ENCODE measurements around the gene CALHM1. TPM values are rescaled to one million over a fixed set of nuclear protein-coding genes. Genes with fewer than 3 reads are reported as not detected.
"Not testable (repeated sequence)": the region's sequence is repeated elsewhere in the genome, so short reads cannot be mapped to it uniquely, and the experiment has no call there.

CALHM1 gene
- polyA plus RNA-seq, 4 donors, result 0.06 to 0.10 (median 0.08) TPM

DNA sequence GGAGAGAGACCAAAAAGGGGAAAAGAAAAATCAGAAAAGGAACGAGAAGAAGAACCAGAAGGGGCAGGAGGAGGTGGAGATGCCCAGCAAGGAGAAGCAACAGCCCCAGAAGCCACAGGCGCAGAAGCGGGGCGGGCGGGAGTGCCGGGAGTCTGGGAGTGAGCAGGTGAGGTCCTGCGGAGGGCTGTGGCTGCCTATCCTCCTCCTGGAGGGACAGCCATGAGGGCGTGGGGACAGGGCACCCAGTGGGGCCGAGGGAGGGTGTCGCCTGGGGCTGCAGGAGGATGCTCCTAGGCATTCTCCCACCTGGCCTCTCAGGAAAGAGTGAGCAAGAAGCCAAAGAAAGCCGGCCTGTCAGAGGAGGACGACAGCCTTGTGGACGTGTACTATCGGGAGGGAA lies 18.3 kb downstream of the CALHM1 start:
- DNase-seq (ENCODE audit: low read depth in 4 of 4, low spot score in 3 of 4), result no peak

DNA sequence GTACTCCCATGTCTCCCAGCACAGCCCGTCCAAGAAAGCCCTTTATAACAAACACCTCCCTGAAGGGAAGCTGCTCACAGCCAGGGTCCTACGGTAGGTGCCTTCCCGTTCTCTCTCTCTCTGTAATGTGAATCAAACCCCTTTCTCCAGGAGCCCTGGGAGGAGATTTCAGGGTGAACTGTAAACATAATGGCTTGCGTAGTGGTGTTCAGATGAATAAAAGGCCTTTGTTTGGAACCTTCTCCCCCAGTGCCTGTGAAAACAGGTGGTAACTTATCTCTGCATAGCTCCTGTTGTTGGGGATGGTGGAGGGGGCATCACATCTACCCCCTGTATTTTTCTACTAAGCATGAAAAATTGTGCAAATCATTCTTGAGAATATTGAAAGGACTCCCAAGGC lies 18.9 kb downstream of the CALHM1 start:
- no peak for DNase-seq (ENCODE audit: low read depth in 4 of 4, low spot score in 3 of 4)

DNA sequence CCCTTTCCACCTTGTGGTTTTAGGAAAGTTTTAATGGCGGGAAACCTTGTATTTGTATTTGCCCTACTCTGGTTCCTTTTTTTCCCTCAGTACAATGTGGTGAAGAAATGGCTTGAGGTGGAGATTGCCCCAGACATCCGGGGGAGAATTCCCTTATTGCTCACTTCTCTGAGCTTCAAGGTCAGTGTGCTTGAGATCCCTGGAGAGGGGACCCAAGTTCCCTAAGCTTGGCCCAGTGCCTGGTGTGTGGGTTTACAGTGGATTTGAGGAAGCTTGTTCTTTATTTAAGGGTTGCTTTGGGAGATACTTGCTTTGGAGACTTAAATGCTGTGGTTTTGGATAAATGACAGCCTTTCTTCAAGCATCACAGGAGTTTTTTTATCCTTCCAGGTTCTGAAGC lies 24.8 kb downstream of the CALHM1 start:
- DNase-seq (ENCODE audit: low read depth in 4 of 4, low spot score in 3 of 4), result no peak

- DNase-seq (ENCODE audit: low read depth in 4 of 4, low spot score in 3 of 4), result no peak
These were observed 26.8 kb downstream of the CALHM1 start for GRCh38 chr10:103431902-103432301.

DNA sequence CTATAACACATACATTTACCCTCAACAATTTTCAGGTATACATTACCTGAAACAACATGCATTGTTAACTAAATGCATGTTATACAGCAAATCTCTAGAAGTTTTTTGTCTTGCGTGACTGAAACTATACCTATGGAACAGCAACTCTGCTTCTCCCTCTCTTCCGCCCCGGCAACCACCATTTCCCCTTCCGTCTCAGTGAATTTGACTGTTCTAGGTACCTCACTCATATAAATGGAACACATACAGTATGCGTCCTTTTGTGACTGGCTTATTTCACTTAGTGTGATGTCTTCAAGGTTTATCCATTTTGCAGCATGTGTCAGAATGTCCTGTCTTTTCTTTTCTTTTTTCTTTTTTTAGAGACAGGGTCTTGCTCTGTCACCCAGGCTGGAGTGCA lies 29.1 kb downstream of the CALHM1 start:
- no peak for DNase-seq (ENCODE audit: low read depth in 4 of 4, low spot score in 3 of 4)

GRCh38 chr10:103428989-103429643 lies 29.6 kb downstream of the CALHM1 start:
- DNase-seq (ENCODE audit: low read depth in 4 of 4, low spot score in 3 of 4), result no peak

GRCh38 chr10:103427866-103428265 lies 30.8 kb downstream of the CALHM1 start:
- no peak for DNase-seq (ENCODE audit: low read depth in 4 of 4, low spot score in 3 of 4)

GRCh38 chr10:103423748-103424147 lies 35.0 kb downstream of the CALHM1 start:
- no peak for DNase-seq (ENCODE audit: low read depth in 4 of 4, low spot score in 3 of 4)

DNA sequence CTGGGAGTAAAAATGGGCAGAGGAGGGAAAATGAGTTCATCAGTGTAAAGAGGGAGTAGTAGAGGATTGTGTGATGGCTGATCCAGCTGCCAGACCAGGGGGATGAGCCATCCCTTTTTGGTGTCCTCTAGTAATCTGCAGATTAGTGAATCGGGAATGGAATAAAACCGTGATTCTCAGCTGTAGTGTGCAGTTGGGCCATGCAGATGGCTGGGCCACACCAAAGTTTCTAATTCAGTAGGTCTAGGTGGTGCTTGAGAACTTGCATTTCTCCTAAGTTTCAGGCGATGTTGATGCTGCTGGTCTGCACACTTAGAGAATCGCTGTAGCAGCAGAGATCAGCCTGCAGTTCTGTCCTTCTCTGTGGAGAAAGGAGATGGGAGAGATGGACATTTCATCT lies 39.6 kb downstream of the CALHM1 start:
- no peak for DNase-seq (ENCODE audit: low read depth in 4 of 4, low spot score in 3 of 4)

DNA sequence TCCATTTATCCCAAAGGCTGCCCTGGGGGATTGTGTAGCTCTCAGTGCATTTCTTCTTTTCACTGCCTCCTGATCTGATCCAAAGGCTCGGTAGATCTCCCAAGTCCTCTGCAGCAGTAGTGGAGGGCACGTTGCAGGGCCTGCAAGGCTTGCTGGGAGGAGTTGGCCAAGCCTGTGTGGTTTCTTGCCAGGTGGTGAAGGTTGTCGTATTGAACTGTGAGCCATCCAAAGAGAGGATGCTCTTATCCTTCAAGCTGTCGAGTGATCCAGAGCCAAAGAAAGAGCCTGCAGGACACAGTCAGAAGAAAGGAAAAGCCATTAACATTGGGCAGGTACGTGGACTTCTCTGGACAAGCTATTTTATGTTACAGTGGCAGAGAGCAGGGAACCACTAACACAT lies 41.1 kb downstream of the CALHM1 start:
- DNase-seq (ENCODE audit: low read depth in 4 of 4, low spot score in 3 of 4), result no peak

DNA sequence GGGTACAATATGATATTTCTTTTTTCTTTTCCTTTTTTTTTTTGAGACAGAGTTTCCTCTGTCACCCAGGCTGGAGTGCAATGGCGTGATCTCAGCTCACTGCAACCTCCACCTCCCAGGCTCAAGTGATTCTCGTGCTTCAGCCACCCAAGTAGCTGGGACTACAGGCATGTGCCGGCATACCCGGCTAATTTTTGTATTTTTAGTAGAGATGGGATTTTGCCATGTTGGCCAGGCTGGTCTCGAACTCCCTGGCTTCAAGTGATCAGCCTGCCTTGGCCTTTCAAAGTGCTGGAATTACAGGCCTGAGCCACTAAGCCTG lies 41.6 kb downstream of the CALHM1 start:
- not testable (repeated sequence) for DNase-seq (ENCODE audit: low read depth in 4 of 4, low spot score in 3 of 4)

GRCh38 chr10:103416436-103417147 lies 42.1 kb downstream of the CALHM1 start:
- peak; percentile 29 to 58 (median 39) for DNase-seq (ENCODE audit: low read depth in 4 of 4, low spot score in 3 of 4)

- DNase-seq (ENCODE audit: low read depth in 4 of 4, low spot score in 3 of 4), result no peak
These were observed 43.1 kb downstream of the CALHM1 start for GRCh38 chr10:103415581-103415980.

DNA sequence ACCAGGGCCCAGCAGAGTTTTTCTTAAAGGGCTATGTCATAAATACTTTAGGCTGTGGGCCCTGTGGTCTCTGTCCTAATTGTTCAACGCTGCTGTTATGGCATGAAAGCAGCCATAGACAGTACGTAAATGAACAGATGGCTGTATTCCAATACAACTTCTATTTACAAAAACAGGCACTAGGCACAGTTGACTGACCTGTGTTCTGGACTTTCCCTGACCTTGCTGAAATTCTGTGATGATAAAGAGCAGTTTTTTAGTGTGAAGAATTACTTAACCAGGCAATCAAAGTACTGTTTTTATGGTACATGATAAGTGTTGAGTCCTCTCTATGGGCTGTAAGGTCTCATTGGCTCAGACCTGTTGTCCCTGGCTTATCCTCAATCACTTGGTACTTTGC lies 45.1 kb downstream of the CALHM1 start:
- DNase-seq (ENCODE audit: low read depth in 4 of 4, low spot score in 3 of 4), result no peak

Other genes starting within 250 kb of the CALHM1 start
- under 1 TPM in 3 of 4 donors, not detected in 1; 0.14 to 0.20 (median 0.20) TPM for gene RPEL1, start 213.0 kb downstream of the CALHM1 start, polyA plus RNA-seq (ENCODE audit: insufficient read length in 4 of 4)
- gene INA, start 181.8 kb downstream of the CALHM1 start, polyA plus RNA-seq (ENCODE audit: insufficient read length in 4 of 4), result 1 to 10 TPM in 3 of 4 donors, under 1 TPM in 1; 0.70 to 1.5 (median 1.3) TPM
- gene PCGF6, start 107.8 kb downstream of the CALHM1 start, polyA plus RNA-seq (ENCODE audit: insufficient read length in 4 of 4), result 10 to 100 TPM; 13.7 to 17.1 (median 14.9) TPM
- gene TAF5, start 90.9 kb downstream of the CALHM1 start, polyA plus RNA-seq (ENCODE audit: insufficient read length in 4 of 4), result 1 to 10 TPM; 7.4 to 8.8 (median 8.1) TPM
- gene ATP5MK, start 62.4 kb downstream of the CALHM1 start, polyA plus RNA-seq (ENCODE audit: insufficient read length in 4 of 4), result 100 to 1,000 TPM; 155 to 260 (median 219) TPM
- gene PDCD11, start 62.3 kb downstream of the CALHM1 start, polyA plus RNA-seq (ENCODE audit: insufficient read length in 4 of 4), result 10 to 100 TPM; 24.6 to 38.4 (median 35.0) TPM
- 10 to 100 TPM; 11.8 to 34.7 (median 12.6) TPM for gene CALHM2, start 6.5 kb downstream of the CALHM1 start, polyA plus RNA-seq (ENCODE audit: insufficient read length in 4 of 4)
- gene CALHM3, start 20.3 kb upstream of the CALHM1 start, polyA plus RNA-seq (ENCODE audit: insufficient read length in 4 of 4), result not detected
- 1 to 10 TPM in 1 of 4 donors, under 1 TPM in 3; 0.83 to 3.3 (median 0.92) TPM for gene NEURL1, start 34.8 kb upstream of the CALHM1 start, polyA plus RNA-seq (ENCODE audit: insufficient read length in 4 of 4)